ENCODE measurements around the gene CARD11. TPM values are rescaled to one million over a fixed set of nuclear protein-coding genes. Genes with fewer than 3 reads are reported as not detected.

The CARD11 gene
- total RNA-seq, 4 donors from 2014 or later, result 3.1 to 53.6 (median 5.9) TPM

GRCh38 chr7:2986561-2986960 is 57.1 kb downstream of the CARD11 start:
- H3K4me3 ChIP-seq, result no peak overlapping the region
- no peaks in the 10 kb centered on the region for H3K27me3 ChIP-seq
- no peaks in the 10 kb centered on the region for H3K9me3 ChIP-seq
- H3K36me3 ChIP-seq, result no peaks in the 10 kb centered on the region
- DNase-seq, result peak in 1 of 3 donors; percentile 39
- peaks cover 0 to 7% (median 2%) of the 10 kb centered on the region in 4 donors for H3K4me1 ChIP-seq
- no peak overlapping the region for H3K27ac ChIP-seq
- TF ChIP-seq POLR2A (IDR thresholded peaks at IDR 0.05) (no peak), CTCF (IDR thresholded peaks at IDR 0.05) (no peak)

GRCh38 chr7:2985866-2986265 is 57.8 kb downstream of the CARD11 start:
- TF ChIP-seq CTCF (IDR thresholded peaks at IDR 0.05) (no peak), POLR2A (IDR thresholded peaks at IDR 0.05) (no peak)
- Histone ChIP-seq H3K9me3 (no peaks in the 10 kb centered on the region), H3K27ac (no peak overlapping the region), H3K4me1 (peaks cover 0 to 7% (median 2%) of the 10 kb centered on the region in 4 donors), H3K4me3 (no peak overlapping the region), H3K36me3 (no peaks in the 10 kb centered on the region), H3K27me3 (no peaks in the 10 kb centered on the region)
- peak in 2 of 3 donors; percentile 19 to 42 for DNase-seq

- TF ChIP-seq CTCF (IDR thresholded peaks at IDR 0.05) (no peak), POLR2A (IDR thresholded peaks at IDR 0.05) (no peak)
- peaks cover 0 to 14% (median 2%) of the 10 kb centered on the region in 4 donors for H3K4me1 ChIP-seq
- H3K4me3 ChIP-seq, result no peak overlapping the region
- no peaks in the 10 kb centered on the region for H3K27me3 ChIP-seq
- DNase-seq, result no peak
- H3K27ac ChIP-seq, result peak overlapping the region in 1 of 4 donors; percentile 49
- no peaks in the 10 kb centered on the region for H3K9me3 ChIP-seq
- no peaks in the 10 kb centered on the region for H3K36me3 ChIP-seq
Observed at GRCh38 chr7:2984091-2984490, 59.6 kb downstream of the CARD11 start.

GRCh38 chr7:2983586-2983985 is 60.1 kb downstream of the CARD11 start:
- Histone ChIP-seq H3K4me1 (peaks cover 0 to 14% (median 4%) of the 10 kb centered on the region in 4 donors), H3K9me3 (no peaks in the 10 kb centered on the region), H3K4me3 (no peak overlapping the region), H3K36me3 (no peaks in the 10 kb centered on the region), H3K27me3 (no peaks in the 10 kb centered on the region), H3K27ac (peak overlapping the region in 1 of 4 donors; percentile 49)
- no peak for DNase-seq
- no peak for TF ChIP-seq POLR2A (IDR thresholded peaks at IDR 0.05)
- no peak for TF ChIP-seq CTCF (IDR thresholded peaks at IDR 0.05)

- Histone ChIP-seq H3K27ac (peak overlapping the region in 1 of 4 donors; percentile 49), H3K4me1 (peaks cover 0 to 14% (median 5%) of the 10 kb centered on the region in 4 donors), H3K9me3 (no peaks in the 10 kb centered on the region), H3K27me3 (no peaks in the 10 kb centered on the region), H3K36me3 (no peaks in the 10 kb centered on the region), H3K4me3 (no peak overlapping the region)
- TF ChIP-seq CTCF (IDR thresholded peaks at IDR 0.05) (no peak), POLR2A (IDR thresholded peaks at IDR 0.05) (no peak)
- DNase-seq, result peak in 2 of 3 donors; percentile 65 to 66
Observed at GRCh38 chr7:2982831-2983230, 60.8 kb downstream of the CARD11 start.

- DNase-seq, result peak in 1 of 3 donors; percentile 27
- peak overlapping the region in 1 of 4 donors; percentile 49 for H3K27ac ChIP-seq
- H3K36me3 ChIP-seq, result no peaks in the 10 kb centered on the region
- no peak for TF ChIP-seq CTCF (IDR thresholded peaks at IDR 0.05)
- peaks cover 0 to 14% (median 5%) of the 10 kb centered on the region in 4 donors for H3K4me1 ChIP-seq
- no peaks in the 10 kb centered on the region for H3K27me3 ChIP-seq
- no peaks in the 10 kb centered on the region for H3K9me3 ChIP-seq
- no peak overlapping the region for H3K4me3 ChIP-seq
Observed at GRCh38 chr7:2982401-2982800, 61.3 kb downstream of the CARD11 start.
